Measurements from ENCODE around the gene CLDN1. TPM values are rescaled to one million over a fixed set of nuclear protein-coding genes. Genes with fewer than 3 reads are reported as not detected.

The CLDN1 gene
- polyA plus RNA-seq, 1 of the 3 experiments (the other 2 are of a cell fraction) = 0.82 TPM

DNA sequence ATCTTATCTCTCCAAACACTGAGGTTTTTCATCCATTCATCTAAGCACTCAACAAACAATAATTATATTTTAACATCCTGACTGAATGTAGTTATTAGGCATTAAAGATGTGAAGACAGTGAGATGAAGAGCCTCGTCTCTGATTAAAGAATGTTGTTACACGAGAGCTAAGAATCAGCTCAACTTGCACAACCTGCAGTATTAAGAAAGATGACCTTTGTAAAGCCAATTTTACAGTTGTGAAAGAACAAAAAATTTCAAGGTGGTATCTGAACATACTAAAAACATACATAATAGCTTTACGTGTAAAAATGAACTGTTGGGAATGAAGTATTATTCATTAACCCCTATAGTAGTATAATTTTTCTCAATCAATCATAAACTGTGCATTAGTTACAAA is 12.8 kb downstream of the CLDN1 start:
- H3K36me3 ChIP-seq (replicated peaks in 1 of 2; ENCODE audit: control insufficient read depth in 1 of 2, insufficient read depth in 2 of 2, low read length in 1 of 2) = no peaks in the 10 kb centered on the region
- H2AFZ ChIP-seq (ENCODE audit: low read depth) = no peak overlapping the region
- no peak for TF ChIP-seq GATA2 (CRISPR knock-in tag; IDR thresholded peaks at IDR 0.05)
- TF ChIP-seq FOSL2 (IDR thresholded peaks at IDR 0.05; ENCODE audit: borderline replicate concordance, low read depth) = no peak
- TF ChIP-seq SIN3A (IDR thresholded peaks at IDR 0.05; ENCODE audit: borderline replicate concordance, low read depth, low read length) = no peak
- no peak for TF ChIP-seq RAD21 (IDR thresholded peaks at IDR 0.05; ENCODE audit: low read length)
- no peak for TF ChIP-seq CHD2 (IDR thresholded peaks at IDR 0.05; ENCODE audit: low read length, partially characterized antibody)
- no peak for TF ChIP-seq TAF1 (IDR thresholded peaks at IDR 0.05; ENCODE audit: borderline replicate concordance, low read depth, low read length)
- no peak for TF ChIP-seq CTCF (IDR thresholded peaks at IDR 0.05)
- TF ChIP-seq, protein P1, sequence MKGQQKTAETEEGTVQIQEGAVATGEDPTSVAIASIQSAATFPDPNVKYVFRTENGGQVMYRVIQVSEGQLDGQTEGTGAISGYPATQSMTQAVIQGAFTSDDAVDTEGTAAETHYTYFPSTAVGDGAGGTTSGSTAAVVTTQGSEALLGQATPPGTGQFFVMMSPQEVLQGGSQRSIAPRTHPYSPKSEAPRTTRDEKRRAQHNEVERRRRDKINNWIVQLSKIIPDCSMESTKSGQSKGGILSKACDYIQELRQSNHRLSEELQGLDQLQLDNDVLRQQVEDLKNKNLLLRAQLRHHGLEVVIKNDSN (IDR thresholded peaks at IDR 0.05; ENCODE audit: borderline replicate concordance, low read depth) = no peak
- TF ChIP-seq RXRA (IDR thresholded peaks at IDR 0.05; ENCODE audit: borderline replicate concordance, low read depth) = no peak
- TF ChIP-seq EZH2phosphoT487 (IDR thresholded peaks at IDR 0.05; ENCODE audit: borderline replicate concordance, low read depth) = no peak
- no peak for DNase-seq
- ChIA-PET CTCF (interaction anchor here (0.7 to 1.9 kb wide), 2 partner anchors 13 to 15 kb away, joined by 3 to 6 read pairs; partner anchors contain the start of gene CLDN1), POLR2A (no interaction called here)
- no peaks in the 10 kb centered on the region for H3K79me2 ChIP-seq (ENCODE audit: insufficient read depth)
- no peaks in the 10 kb centered on the region; the same call in 1 of the 2 replicates for H3K27me3 ChIP-seq (ENCODE audit: insufficient read depth)
- H3K27ac ChIP-seq (ENCODE audit: low read depth in 2 of 2, low read length in 1 of 2) = no peak overlapping the region
- no peaks in the 10 kb centered on the region for H3K4me1 ChIP-seq (ENCODE audit: control insufficient read depth in 1 of 2, insufficient read depth in 2 of 2, low read depth in 1 of 2, low read length in 1 of 2)
- no peak overlapping the region for H3K4me3 ChIP-seq (ENCODE audit: low read depth in 2 of 2, low read length in 1 of 2)
- 18% methylated on average over 3 of the region's 3 CpGs for whole genome bisulfite sequencing (ENCODE audit: low lambda C conversion rate)
- no peak overlapping the region for H3K4me2 ChIP-seq
- H3K9me3 ChIP-seq = no peaks in the 10 kb centered on the region
- H4K20me1 ChIP-seq (ENCODE audit: insufficient read depth) = no peaks in the 10 kb centered on the region
- H3F3A ChIP-seq (replicated peaks; ENCODE audit: insufficient read depth) = no peaks in the 10 kb centered on the region
- H3K9me2 ChIP-seq = no peaks in the 10 kb centered on the region
- H3K9ac ChIP-seq = no peak overlapping the region

- POLR2A ChIA-PET = no interaction called here
- Histone ChIP-seq H2AFZ (ENCODE audit: low read depth) (no peak overlapping the region), H3K4me2 (no peak overlapping the region), H3K4me3 (ENCODE audit: low read depth in 2 of 2, low read length in 1 of 2) (no peak overlapping the region), H3K4me1 (ENCODE audit: control insufficient read depth in 1 of 2, insufficient read depth in 2 of 2, low read depth in 1 of 2, low read length in 1 of 2) (no peaks in the 10 kb centered on the region), H3K9me3 (no peaks in the 10 kb centered on the region), H3K79me2 (ENCODE audit: insufficient read depth) (no peaks in the 10 kb centered on the region), H3K9me2 (no peaks in the 10 kb centered on the region), H3K27me3 (ENCODE audit: insufficient read depth) (no peaks in the 10 kb centered on the region), H3K27ac (ENCODE audit: low read depth in 2 of 2, low read length in 1 of 2) (no peak overlapping the region), H3K9ac (no peak overlapping the region), H3F3A (replicated peaks; ENCODE audit: insufficient read depth) (no peaks in the 10 kb centered on the region), H3K36me3 (replicated peaks in 1 of 2; ENCODE audit: control insufficient read depth in 1 of 2, insufficient read depth in 2 of 2, low read length in 1 of 2) (no peaks in the 10 kb centered on the region), H4K20me1 (ENCODE audit: insufficient read depth) (no peaks in the 10 kb centered on the region)
- WGBS (ENCODE audit: low lambda C conversion rate) = 11% methylated on average over 5 of the region's 5 CpGs
- no peak for DNase-seq
- CTCF ChIA-PET = interaction anchor here (1.9 kb wide), 1 partner anchor 14 kb away, joined by 6 read pairs; the partner anchor contains the start of gene CLDN1
- TF ChIP-seq EP300 (IDR thresholded peaks at IDR 0.05; ENCODE audit: borderline replicate concordance in 1 of 2, low read depth in 1 of 2, low read length in 1 of 2) (no peak), MAX (IDR thresholded peaks at IDR 0.05; ENCODE audit: low read depth) (no peak), ZBTB33 (IDR thresholded peaks at IDR 0.05; ENCODE audit: borderline replicate concordance, low read depth) (no peak), GABPA (IDR thresholded peaks at IDR 0.05; ENCODE audit: low read depth) (no peak), EZH2phosphoT487 (IDR thresholded peaks at IDR 0.05; ENCODE audit: borderline replicate concordance, low read depth) (no peak), RXRA (IDR thresholded peaks at IDR 0.05; ENCODE audit: borderline replicate concordance, low read depth) (no peak), MXI1 (IDR thresholded peaks at IDR 0.05; ENCODE audit: low read depth, low read length) (no peak), RFX5 (IDR thresholded peaks at IDR 0.05; ENCODE audit: low read length) (no peak)
- TF ChIP-seq, protein P2, sequence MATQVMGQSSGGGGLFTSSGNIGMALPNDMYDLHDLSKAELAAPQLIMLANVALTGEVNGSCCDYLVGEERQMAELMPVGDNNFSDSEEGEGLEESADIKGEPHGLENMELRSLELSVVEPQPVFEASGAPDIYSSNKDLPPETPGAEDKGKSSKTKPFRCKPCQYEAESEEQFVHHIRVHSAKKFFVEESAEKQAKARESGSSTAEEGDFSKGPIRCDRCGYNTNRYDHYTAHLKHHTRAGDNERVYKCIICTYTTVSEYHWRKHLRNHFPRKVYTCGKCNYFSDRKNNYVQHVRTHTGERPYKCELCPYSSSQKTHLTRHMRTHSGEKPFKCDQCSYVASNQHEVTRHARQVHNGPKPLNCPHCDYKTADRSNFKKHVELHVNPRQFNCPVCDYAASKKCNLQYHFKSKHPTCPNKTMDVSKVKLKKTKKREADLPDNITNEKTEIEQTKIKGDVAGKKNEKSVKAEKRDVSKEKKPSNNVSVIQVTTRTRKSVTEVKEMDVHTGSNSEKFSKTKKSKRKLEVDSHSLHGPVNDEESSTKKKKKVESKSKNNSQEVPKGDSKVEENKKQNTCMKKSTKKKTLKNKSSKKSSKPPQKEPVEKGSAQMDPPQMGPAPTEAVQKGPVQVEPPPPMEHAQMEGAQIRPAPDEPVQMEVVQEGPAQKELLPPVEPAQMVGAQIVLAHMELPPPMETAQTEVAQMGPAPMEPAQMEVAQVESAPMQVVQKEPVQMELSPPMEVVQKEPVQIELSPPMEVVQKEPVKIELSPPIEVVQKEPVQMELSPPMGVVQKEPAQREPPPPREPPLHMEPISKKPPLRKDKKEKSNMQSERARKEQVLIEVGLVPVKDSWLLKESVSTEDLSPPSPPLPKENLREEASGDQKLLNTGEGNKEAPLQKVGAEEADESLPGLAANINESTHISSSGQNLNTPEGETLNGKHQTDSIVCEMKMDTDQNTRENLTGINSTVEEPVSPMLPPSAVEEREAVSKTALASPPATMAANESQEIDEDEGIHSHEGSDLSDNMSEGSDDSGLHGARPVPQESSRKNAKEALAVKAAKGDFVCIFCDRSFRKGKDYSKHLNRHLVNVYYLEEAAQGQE (IDR thresholded peaks at IDR 0.05; ENCODE audit: low read depth, low read length) = no peak
Observed at GRCh38 chr3:190308154-190308553, 14.1 kb downstream of the CLDN1 start.

Data from SK-N-SH (cell line).